Activated T-helper 17 cell treated with anti-CD3 and anti-CD28 coated beads, Interleukin-2, amount 50 U/mL, for 72 hours (primary cell): ENCODE results near the gene ROPN1B. TPM values are rescaled to one million over a fixed set of nuclear protein-coding genes. Genes with fewer than 3 reads are reported as not detected.
A peak's percentile ranks its signal among the peaks of the same experiment; 100 is the strongest.
"Not testable (repeated sequence)": the region's sequence is repeated elsewhere in the genome, so short reads cannot be mapped to it uniquely, and the experiment has no call there.

Experiments used
- ATAC-seq: fragments of 150-1000 bp; cut with Tn5 transposase; replicated peaks from 2 replicates; pipeline ENCODE4 v1.10.0; 2021; ENCODE audit warnings: mild to moderate bottlenecking, moderate library complexity
- H3K27ac Mint-ChIP-seq: one replicate; pipeline ENCODE4 v1.8.0; 2022; ENCODE audit warnings: mixed read lengths
- H3K27me3 Mint-ChIP-seq: one replicate; pipeline ENCODE4 v1.8.0; 2022; ENCODE audit warnings: mixed read lengths
- H3K36me3 Mint-ChIP-seq: one replicate; pipeline ENCODE4 v1.8.0; 2022; ENCODE audit warnings: low read depth, mild to moderate bottlenecking, mixed read lengths
- H3K4me1 Mint-ChIP-seq: one replicate; pipeline ENCODE4 v1.8.0; 2022; ENCODE audit warnings: mixed read lengths
- H3K4me3 Mint-ChIP-seq: one replicate; pipeline ENCODE4 v1.8.0; 2022; ENCODE audit warnings: mild to moderate bottlenecking, mixed read lengths
- H3K9me3 Mint-ChIP-seq: one replicate; pipeline ENCODE4 v1.8.0; 2022; ENCODE audit warnings: mixed read lengths
- total RNA-seq, 2 donors: library from RNA; stranded (reverse); gene quantifications; one replicate each; pipeline ENCODE4 v1.2.3, GENCODE V29; 2022

ROPN1B gene
- total RNA-seq, 2 donors from 2014 or later = not detected

- not testable (repeated sequence) for H3K4me3 Mint-ChIP-seq, H3K27ac Mint-ChIP-seq, H3K36me3 Mint-ChIP-seq, ATAC-seq, H3K9me3 Mint-ChIP-seq, H3K4me1 Mint-ChIP-seq, H3K27me3 Mint-ChIP-seq
These were observed 857 bp upstream of the ROPN1B start for GRCh38 chr3:125968121-125968520.

GRCh38 chr3:125971997-125972944, 3.3 kb downstream of the ROPN1B start:
- not testable (repeated sequence) for H3K4me1 Mint-ChIP-seq, H3K27ac Mint-ChIP-seq, H3K27me3 Mint-ChIP-seq, H3K9me3 Mint-ChIP-seq, H3K36me3 Mint-ChIP-seq
- ATAC-seq = peak; percentile 71
- H3K4me3 Mint-ChIP-seq = peak overlapping the region; percentile 64

DNA sequence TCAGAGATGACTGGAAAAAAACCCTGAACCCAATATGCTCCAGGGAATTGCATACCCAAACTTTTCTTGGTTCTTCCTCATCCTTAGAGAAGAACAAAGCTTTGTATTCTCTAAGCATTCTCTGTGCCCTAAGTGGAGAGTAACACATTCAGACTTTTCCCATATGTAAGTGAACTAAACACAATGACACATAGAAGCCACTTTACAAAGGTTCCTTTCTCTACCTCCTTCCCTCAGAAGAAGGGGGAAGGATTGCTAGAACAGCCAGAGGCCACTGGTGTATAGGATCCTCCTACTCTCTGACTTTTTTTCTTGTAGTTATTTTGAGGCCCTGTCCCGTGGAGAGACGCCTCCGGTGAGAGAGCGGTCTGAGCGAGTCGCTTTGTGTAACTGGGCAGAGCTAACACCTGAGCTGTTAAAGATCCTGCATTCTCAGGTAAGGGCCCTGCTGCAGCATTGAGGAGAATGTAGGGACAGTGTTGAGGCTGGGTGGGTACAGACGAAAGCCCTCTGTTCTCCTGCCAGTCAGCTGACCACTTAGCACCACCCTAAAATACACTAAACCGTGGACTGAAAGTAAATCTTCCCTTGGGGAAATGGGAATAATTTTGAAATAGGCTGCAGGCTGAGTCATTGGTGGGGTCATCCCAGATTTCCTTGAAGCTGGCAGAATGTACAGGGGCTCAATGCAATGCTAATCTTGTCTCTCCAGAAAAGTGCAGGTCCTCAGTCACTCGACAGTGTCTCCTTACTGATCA, 6.4 kb downstream of the ROPN1B start:
- H3K27me3 Mint-ChIP-seq, H3K36me3 Mint-ChIP-seq, ATAC-seq, H3K9me3 Mint-ChIP-seq, H3K4me3 Mint-ChIP-seq, H3K4me1 Mint-ChIP-seq: not testable (repeated sequence)
- peak overlapping the region; percentile 16 for H3K27ac Mint-ChIP-seq

- H3K27me3 Mint-ChIP-seq, H3K27ac Mint-ChIP-seq, ATAC-seq, H3K4me1 Mint-ChIP-seq, H3K36me3 Mint-ChIP-seq, H3K9me3 Mint-ChIP-seq, H3K4me3 Mint-ChIP-seq: not testable (repeated sequence)
These were observed 7.0 kb downstream of the ROPN1B start for GRCh38 chr3:125976003-125976390.

DNA sequence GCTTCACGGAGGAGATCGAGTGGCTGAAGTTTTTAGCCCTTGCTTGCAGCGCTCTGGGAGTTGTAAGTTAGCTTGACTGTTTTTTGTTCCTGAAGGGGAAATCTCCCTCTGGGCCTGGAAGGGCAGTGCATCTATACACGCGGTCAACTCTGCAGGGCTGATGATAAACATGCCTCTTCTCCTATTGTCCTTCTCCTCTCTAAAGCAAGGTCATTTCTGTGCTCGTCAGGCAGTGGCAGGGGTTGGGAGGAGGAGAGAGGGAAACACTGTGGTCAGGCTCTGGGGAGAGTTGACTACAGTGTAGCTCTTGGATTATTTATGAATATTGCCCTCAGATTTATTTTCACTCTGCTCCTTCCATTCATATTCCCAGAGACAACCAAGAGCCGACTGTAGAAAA, 8.1 kb downstream of the ROPN1B start:
- H3K27ac Mint-ChIP-seq, H3K27me3 Mint-ChIP-seq, H3K36me3 Mint-ChIP-seq, ATAC-seq, H3K4me1 Mint-ChIP-seq, H3K9me3 Mint-ChIP-seq, H3K4me3 Mint-ChIP-seq: not testable (repeated sequence)

DNA sequence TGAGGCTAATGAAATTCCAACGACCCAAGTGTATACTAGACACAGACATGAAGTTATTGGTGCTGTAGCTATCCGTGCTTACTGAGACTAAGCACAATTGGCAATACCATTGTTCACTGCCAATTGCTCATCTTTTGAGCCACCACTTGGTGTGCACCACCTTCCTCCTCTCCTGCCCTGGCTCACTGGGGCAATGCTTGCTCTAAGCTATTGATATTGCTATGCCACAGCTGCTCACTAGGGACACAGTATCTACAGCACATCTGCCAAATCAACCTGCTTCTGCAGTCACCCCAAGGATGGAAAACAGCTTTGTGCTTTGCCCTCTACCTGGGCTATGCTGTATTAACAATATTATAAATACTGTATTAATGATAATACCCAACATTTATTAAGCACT, 16.0 kb downstream of the ROPN1B start:
- not testable (repeated sequence) for H3K4me3 Mint-ChIP-seq, H3K9me3 Mint-ChIP-seq, H3K27ac Mint-ChIP-seq, H3K27me3 Mint-ChIP-seq, H3K36me3 Mint-ChIP-seq, H3K4me1 Mint-ChIP-seq
- peak; percentile 9 for ATAC-seq

DNA sequence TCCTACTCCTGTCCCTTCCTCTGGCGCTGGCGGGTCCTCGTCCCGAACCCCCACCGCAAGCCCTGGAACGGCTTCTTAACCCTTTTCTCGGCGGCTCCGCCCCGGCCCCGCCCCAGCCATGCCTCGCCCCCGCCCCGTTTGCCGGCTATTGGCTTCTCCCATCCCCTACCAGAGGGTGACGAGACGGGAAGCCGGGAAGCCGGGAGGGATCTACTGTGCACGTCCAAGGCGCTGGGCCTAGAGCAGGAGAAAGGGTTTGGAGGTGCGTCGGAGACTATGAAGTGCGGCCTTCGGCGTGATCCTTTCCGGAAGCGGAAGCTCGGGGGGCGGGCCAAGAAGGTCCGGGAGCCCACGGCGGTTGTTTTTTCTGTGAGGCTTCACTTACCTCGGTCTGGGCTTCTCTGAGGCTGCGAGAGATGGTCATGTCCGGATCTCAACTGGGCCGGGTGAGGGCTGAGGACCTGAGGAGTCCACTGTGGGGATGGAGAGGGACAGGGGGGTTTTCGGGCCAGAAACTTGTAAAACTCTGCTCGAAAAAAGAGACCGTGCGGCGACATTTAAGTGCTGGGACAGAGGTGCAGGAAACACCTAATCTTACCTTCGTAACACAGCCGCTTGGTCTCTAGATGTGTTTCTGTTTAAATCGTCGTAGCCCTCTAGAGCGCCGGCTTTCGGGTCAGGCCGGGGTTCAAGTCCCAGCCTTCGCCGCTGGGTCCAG, 21.4 kb downstream of the ROPN1B start:
- Mint-ChIP-seq H3K27ac (peak overlapping the region; percentile 98), H3K4me3 (peak overlapping the region; percentile 97), H3K27me3 (no peaks in the 10 kb centered on the region), H3K4me1 (peaks cover 6% of the 10 kb centered on the region), H3K36me3 (no peaks in the 10 kb centered on the region), H3K9me3 (no peaks in the 10 kb centered on the region)
- peak; percentile 97 for ATAC-seq

- not testable (repeated sequence) for H3K9me3 Mint-ChIP-seq, H3K4me3 Mint-ChIP-seq, H3K27ac Mint-ChIP-seq, H3K4me1 Mint-ChIP-seq, ATAC-seq, H3K27me3 Mint-ChIP-seq, H3K36me3 Mint-ChIP-seq
These were observed 27.8 kb downstream of the ROPN1B start for GRCh38 chr3:125996751-125997150.

- H3K27me3 Mint-ChIP-seq = no peaks in the 10 kb centered on the region
- H3K27ac Mint-ChIP-seq = no peak overlapping the region
- no peak for ATAC-seq
- H3K4me3 Mint-ChIP-seq = no peak overlapping the region
- peaks cover 15% of the 10 kb centered on the region for H3K9me3 Mint-ChIP-seq
- no peaks in the 10 kb centered on the region for H3K4me1 Mint-ChIP-seq
- no peaks in the 10 kb centered on the region for H3K36me3 Mint-ChIP-seq
These were observed 33.2 kb downstream of the ROPN1B start for GRCh38 chr3:126002189-126002588.

GRCh38 chr3:126003447-126004190, 34.6 kb downstream of the ROPN1B start:
- Mint-ChIP-seq H3K27me3 (no peaks in the 10 kb centered on the region), H3K4me1 (no peaks in the 10 kb centered on the region), H3K9me3 (peaks cover 14% of the 10 kb centered on the region), H3K4me3 (no peak overlapping the region), H3K36me3 (peaks cover under 1% of the 10 kb centered on the region), H3K27ac (no peak overlapping the region)
- ATAC-seq = no peak

GRCh38 chr3:126004217-126004616, 35.2 kb downstream of the ROPN1B start:
- H3K27ac Mint-ChIP-seq = no peak overlapping the region
- H3K36me3 Mint-ChIP-seq = peaks cover 7% of the 10 kb centered on the region
- H3K27me3 Mint-ChIP-seq = no peaks in the 10 kb centered on the region
- H3K4me1 Mint-ChIP-seq = no peaks in the 10 kb centered on the region
- no peak overlapping the region for H3K4me3 Mint-ChIP-seq
- peaks cover 10% of the 10 kb centered on the region for H3K9me3 Mint-ChIP-seq
- ATAC-seq = no peak

DNA sequence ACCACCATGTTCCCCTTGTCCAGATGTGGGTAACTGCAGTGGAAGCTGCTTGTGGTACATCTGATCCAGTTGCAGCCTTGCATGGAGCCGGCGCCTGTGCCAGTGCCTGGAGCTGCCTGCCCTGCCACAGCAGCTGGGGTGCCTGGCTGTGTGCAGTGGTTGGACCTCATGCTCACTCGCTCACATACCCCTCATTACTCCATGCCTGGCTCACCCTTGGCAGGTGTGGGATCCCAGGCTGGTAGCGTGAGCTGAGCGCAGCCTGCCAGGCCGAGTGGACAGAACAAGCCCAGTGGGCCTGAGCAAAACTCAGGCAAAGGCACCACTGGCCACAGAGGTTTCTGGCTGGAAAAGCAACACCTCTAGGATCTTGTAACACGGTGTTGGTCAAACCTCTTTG, 35.7 kb downstream of the ROPN1B start:
- Mint-ChIP-seq H3K36me3 (peaks cover 7% of the 10 kb centered on the region), H3K27ac (no peak overlapping the region), H3K9me3 (peaks cover 6% of the 10 kb centered on the region), H3K4me1 (no peaks in the 10 kb centered on the region), H3K27me3 (no peaks in the 10 kb centered on the region), H3K4me3 (no peak overlapping the region)
- ATAC-seq = no peak

DNA sequence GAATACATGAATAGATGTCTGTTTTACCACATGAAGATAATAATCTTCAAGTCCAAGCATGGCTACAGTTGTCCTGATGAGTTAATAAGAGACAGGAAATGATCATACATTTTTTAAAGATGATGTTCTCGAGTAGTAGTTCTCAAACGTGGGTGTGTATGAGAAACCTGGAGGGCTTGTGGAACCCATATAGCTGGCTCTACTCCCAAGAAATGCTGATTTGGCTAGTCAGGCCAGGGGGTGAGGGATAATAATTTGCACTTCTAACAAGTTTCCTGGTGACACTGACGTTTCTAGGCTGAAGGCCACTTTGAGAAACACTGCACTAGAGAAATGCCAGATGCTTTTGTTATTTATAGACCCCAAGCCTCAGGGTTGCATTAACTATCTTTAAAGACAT, 37.0 kb downstream of the ROPN1B start:
- Mint-ChIP-seq H3K27me3 (no peaks in the 10 kb centered on the region), H3K27ac (no peak overlapping the region), H3K9me3 (peaks cover 6% of the 10 kb centered on the region), H3K4me1 (no peaks in the 10 kb centered on the region), H3K36me3 (peaks cover 11% of the 10 kb centered on the region), H3K4me3 (no peak overlapping the region)
- no peak for ATAC-seq

GRCh38 chr3:126008219-126008618, 39.2 kb downstream of the ROPN1B start:
- ATAC-seq = no peak
- Mint-ChIP-seq H3K4me1 (peaks cover 3% of the 10 kb centered on the region), H3K4me3 (no peak overlapping the region), H3K36me3 (peaks cover 33% of the 10 kb centered on the region), H3K27ac (no peak overlapping the region), H3K9me3 (no peaks in the 10 kb centered on the region), H3K27me3 (no peaks in the 10 kb centered on the region)
